Panc1 (cell line): ENCODE results near the gene MON1A. TPM values are rescaled to one million over a fixed set of nuclear protein-coding genes. Genes with fewer than 3 reads are reported as not detected.

Experiments used
- ATAC-seq: fragments of 200-7000 bp; cut with Tn5 transposase; 2 replicates; pipeline ENCODE4 v1.9.1; 2020; ENCODE audit warnings: mild to moderate bottlenecking, moderate library complexity
- BruUV-seq: library from RNA; stranded (reverse); fragments of 400-500 nt; replicated peaks from 2 replicates; lab custom pipeline; 2021; lab: Mats Ljungman, UMichigan
- CTCF ChIA-PET: fragments of 300-600 bp; sonication (Branson Sonifier 250); formaldehyde crosslinking; loops from one replicate; lab custom pipeline; 2022; ENCODE audit warnings: antibody characterized with exemption; lab: Charles Lee
- POLR2A ChIA-PET: fragments of 300-600 bp; sonication (Branson Sonifier 250); formaldehyde crosslinking; loops from one replicate; lab custom pipeline; 2022; ENCODE audit warnings: antibody characterized with exemption; lab: Charles Lee
- DNase-seq: peaks from one replicate; pipeline ENCODE4 v3.0.0-alpha.2; 2010; ENCODE audit warnings: low read depth, low spot score
- H3K27ac ChIP-seq: 2 replicates; pipeline ENCODE4 v1.5.1; 2011; ENCODE audit warnings: mild to moderate bottlenecking, low read length, inconsistent platforms
- H3K27me3 ChIP-seq: fragments of 200-500 bp; sonication (Bioruptor generic); 2 replicates; pipeline ENCODE4 v1.6.0; 2014; ENCODE audit warnings: low read length, inconsistent platforms; ENCODE audit not compliant: control insufficient read depth, insufficient read depth
- H3K36me3 ChIP-seq: fragments of 200-500 bp; sonication (Bioruptor generic); 2 replicates; pipeline ENCODE4 v1.5.1; 2014; ENCODE audit warnings: inconsistent platforms, mild to moderate bottlenecking, low read length, moderate library complexity; ENCODE audit not compliant: control insufficient read depth, insufficient read depth
- H3K4me1 ChIP-seq: 2 replicates; pipeline ENCODE4 v1.5.1; 2011; ENCODE audit warnings: inconsistent platforms, mild to moderate bottlenecking, low read length, moderate library complexity; ENCODE audit not compliant: control insufficient read depth, insufficient read depth
- H3K4me3 ChIP-seq, 2 experiments: 2 replicates each; pipeline ENCODE4 v1.5.1; 2011 to 2012; ENCODE audit warnings: low read depth in 2 of 2, low read length in 2 of 2, mild to moderate bottlenecking in 2 of 2, inconsistent platforms in 1 of 2, moderate library complexity in 1 of 2
- H3K9me3 ChIP-seq: fragments of 200-500 bp; sonication (Bioruptor generic); 2 replicates; pipeline ENCODE4 v1.5.1; 2014; ENCODE audit warnings: low read depth, mild to moderate bottlenecking, inconsistent platforms, low read length, moderate library complexity; ENCODE audit not compliant: control insufficient read depth, insufficient read depth
- CTCF ChIP-seq: fragments of 450-650 bp; IDR thresholded peaks from 2 replicates; pipeline ENCODE4 v1.5.1; 2017; ENCODE audit warnings: mild to moderate bottlenecking
- POLR2AphosphoS5 ChIP-seq: IDR thresholded peaks from 2 replicates; pipeline ENCODE4 v1.6.1; 2012; ENCODE audit warnings: mild to moderate bottlenecking, low read depth, low read length, moderate library complexity
- REST ChIP-seq, 2 experiments: IDR thresholded peaks; 2 replicates each; pipeline ENCODE4 v1.6.1; 2011 to 2012; ENCODE audit warnings: low read depth in 2 of 2, control low read depth in 1 of 2, low read length in 1 of 2, mild to moderate bottlenecking in 1 of 2, moderate library complexity in 1 of 2; ENCODE audit not compliant: insufficient read depth in 1 of 2
- SIN3A ChIP-seq: IDR thresholded peaks from 2 replicates; pipeline ENCODE4 v1.6.1; 2012; ENCODE audit warnings: low read depth, mild to moderate bottlenecking, low read length, moderate library complexity, borderline replicate concordance; ENCODE audit not compliant: insufficient read depth
- TCF7L2 ChIP-seq: IDR thresholded peaks from 2 replicates; pipeline ENCODE4 v1.6.1; 2011; ENCODE audit warnings: mild to moderate bottlenecking, low read depth, low read length, inconsistent platforms
- in situ Hi-C: cut with HindIII; loops from 2 replicates; pipeline ENCODE4 v1.10.0; 2016; ENCODE audit warnings: low sequenced_read_pairs, low pct_unique_long_range_greater_than_20kb
- intact Hi-C: fragments of 100-400 bp; cut with micrococcal nuclease; formaldehyde crosslinking; loops from one replicate; pipeline ENCODE4 v1.10.0; 2022; ENCODE audit not compliant: unreplicated experiment
- total RNA-seq: library from RNA; stranded (reverse); gene quantifications from one replicate; pipeline ENCODE4 v1.2.1, GENCODE V29; 2021; ENCODE audit not compliant: unreplicated experiment

MON1A gene
- total RNA-seq, 1 experiment from 2014 or later, result 12.9 TPM

- in situ Hi-C loops (no loop called here), intact Hi-C loops (no loop called here)
- Histone ChIP-seq H3K9me3 (no peaks in the 10 kb centered on the region), H3K36me3 (no peaks in the 10 kb centered on the region), H3K27ac (no peak overlapping the region), H3K27me3 (no peaks in the 10 kb centered on the region), H3K4me1 (no peaks in the 10 kb centered on the region), H3K4me3 (no peak overlapping the region)
- BruUV-seq, result no TSS peak
- ChIA-PET POLR2A (no interaction called here), CTCF (no interaction called here)
- TF ChIP-seq CTCF (no peak), SIN3A (no peak), TCF7L2 (no peak), POLR2AphosphoS5 (no peak), REST (IDR thresholded peaks at IDR 0.05; ENCODE audit: insufficient read depth in 1 of 2, low read depth in 2 of 2, low read length in 1 of 2) (no peak)
- DNase-seq (no peak), ATAC-seq (no peak)
These were observed 40.3 kb downstream of the MON1A start for GRCh38 chr3:49889296-49889695.

GRCh38 chr3:49886922-49887265 is 42.7 kb downstream of the MON1A start:
- Histone ChIP-seq H3K4me3 (no peak overlapping the region), H3K9me3 (no peaks in the 10 kb centered on the region), H3K27me3 (no peaks in the 10 kb centered on the region), H3K27ac (no peak overlapping the region), H3K4me1 (no peaks in the 10 kb centered on the region), H3K36me3 (no peaks in the 10 kb centered on the region)
- in situ Hi-C loops, result no loop called here
- ChIA-PET CTCF (no interaction called here), POLR2A (no interaction called here)
- DNase-seq (no peak), ATAC-seq (no peak)
- no TSS peak for BruUV-seq
- intact Hi-C loops, result no loop called here
- no peak for TF ChIP-seq POLR2AphosphoS5
- no peak for TF ChIP-seq CTCF
- no peak for TF ChIP-seq SIN3A
- TF ChIP-seq REST (IDR thresholded peaks at IDR 0.05; ENCODE audit: insufficient read depth in 1 of 2, low read depth in 2 of 2, low read length in 1 of 2), result no peak
- no peak for TF ChIP-seq TCF7L2
